Activated CD8-positive, alpha-beta memory T cell treated with anti-CD3 and anti-CD28 coated beads for 4 hours (primary cell): Measurements from ENCODE around the gene IGFL1.
"Not testable (repeated sequence)": the region's sequence is repeated elsewhere in the genome, so short reads cannot be mapped to it uniquely, and the experiment has no call there.

Source experiments
- DNase-seq, 2 donors: peaks; one replicate each; pipeline ENCODE4 v3.0.0-alpha.2; 2020; ENCODE audit warnings: low read depth in 2 of 2

The IGFL1 gene

DNA sequence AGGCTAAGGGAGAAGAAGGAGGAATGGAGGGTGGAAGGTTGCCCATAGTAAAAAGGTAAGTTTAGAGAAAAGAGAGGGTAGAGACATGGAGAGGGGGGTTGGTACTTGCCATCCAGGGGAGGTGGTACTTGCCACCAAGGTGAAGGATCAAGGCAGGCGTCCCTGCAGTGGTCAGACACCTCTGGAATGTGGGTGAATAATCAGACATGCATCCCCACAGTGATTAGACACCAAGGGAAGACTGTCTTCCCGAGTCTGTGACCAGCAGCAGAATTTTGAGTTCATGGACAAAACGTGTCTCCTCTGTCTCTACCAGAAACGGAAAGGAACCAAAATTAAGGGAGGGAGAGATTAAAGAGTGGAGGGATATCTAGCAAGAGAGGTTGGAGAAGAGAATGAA is 27.1 kb upstream of the IGFL1 start:
- DNase-seq = no peak

GRCh38 chr19:46202872-46203860 is 26.4 kb upstream of the IGFL1 start:
- DNase-seq = no peak

GRCh38 chr19:46204008-46204407 is 25.5 kb upstream of the IGFL1 start:
- DNase-seq = no peak

- no peak for DNase-seq
Measured at GRCh38 chr19:46205183-46205984, 24.2 kb upstream of the IGFL1 start.

- DNase-seq = no peak
Measured at GRCh38 chr19:46206176-46206575, 23.4 kb upstream of the IGFL1 start.

DNA sequence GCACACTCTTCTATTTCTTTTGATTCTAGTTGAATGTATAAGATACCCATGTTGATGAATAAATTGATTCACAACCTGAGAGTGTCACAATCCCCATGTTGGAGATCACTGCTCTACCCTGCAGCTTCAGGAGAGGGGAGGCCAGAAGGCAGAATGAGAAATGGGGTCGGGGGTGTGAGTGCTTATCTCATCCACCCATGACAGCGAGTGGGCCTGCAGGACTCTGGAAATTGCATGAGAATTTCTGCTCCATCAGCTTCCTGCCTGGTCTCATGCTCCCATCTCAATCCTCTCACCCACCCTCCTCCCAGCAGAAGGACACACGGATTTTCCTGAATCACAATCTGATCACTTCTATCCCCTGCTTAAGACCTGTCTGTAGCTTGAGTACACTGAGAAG is 22.9 kb upstream of the IGFL1 start:
- no peak for DNase-seq

DNA sequence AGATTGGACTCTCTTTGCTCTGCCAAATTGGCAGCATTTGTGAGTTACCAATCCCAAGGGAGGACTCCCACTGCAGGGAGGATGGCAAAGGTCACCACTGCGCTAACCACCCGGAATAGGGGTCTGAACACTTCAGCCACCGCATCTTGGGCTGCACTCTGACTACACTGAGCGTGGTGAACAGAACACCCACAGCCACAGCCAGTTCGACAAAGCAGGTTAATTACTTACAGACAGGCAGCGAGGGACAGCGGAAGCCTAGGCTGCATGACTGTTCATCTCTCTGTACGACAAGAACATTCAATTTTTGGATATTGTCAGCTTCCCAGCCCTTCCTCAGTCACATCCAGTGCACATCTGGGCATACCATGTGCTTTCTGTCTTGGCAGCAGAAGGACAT is 21.7 kb upstream of the IGFL1 start:
- not testable (repeated sequence) for DNase-seq

DNA sequence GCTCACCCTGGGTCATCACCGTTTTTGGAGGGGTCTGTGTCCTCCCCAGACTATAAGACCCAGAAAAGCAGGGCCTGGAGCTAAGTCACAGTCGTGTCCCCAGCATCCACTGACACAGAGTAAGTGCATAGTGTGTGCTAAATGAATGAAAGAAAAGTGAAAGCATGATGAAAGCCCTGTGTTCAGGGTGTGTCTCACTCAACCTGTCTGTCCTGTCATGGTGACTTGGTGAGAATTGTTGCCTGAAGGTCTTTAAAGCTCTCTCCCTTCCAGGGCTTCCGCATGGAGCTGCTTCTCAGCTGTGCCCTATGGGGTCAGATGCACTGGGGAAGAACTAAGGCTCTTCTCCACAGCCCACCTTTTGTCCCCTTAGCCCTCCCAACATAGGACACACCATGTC is 20.5 kb upstream of the IGFL1 start:
- no peak for DNase-seq

GRCh38 chr19:46209472-46209871 is 20.1 kb upstream of the IGFL1 start:
- no peak for DNase-seq

GRCh38 chr19:46210669-46211068 is 18.9 kb upstream of the IGFL1 start:
- DNase-seq = no peak

GRCh38 chr19:46211201-46211881 is 18.2 kb upstream of the IGFL1 start:
- DNase-seq = no peak

DNA sequence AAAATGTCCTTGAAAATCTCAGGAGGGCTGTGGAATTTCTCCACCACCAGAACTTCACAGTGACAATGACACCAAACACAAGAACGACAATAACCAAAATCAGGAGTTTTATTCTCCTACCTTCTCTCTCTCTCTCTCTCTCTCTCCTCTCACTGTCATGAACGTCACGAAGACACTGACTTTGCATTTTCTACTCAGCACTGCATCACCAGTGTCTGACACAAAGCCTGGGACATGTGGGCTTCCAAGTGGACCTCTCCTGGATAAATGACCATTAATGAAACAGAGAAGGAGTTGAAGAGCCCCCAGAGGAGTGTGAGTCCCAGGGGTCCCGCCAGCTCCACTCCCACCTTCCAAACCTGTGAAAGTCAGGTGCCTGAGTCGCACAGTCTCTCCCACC is 16.9 kb upstream of the IGFL1 start:
- not testable (repeated sequence) for DNase-seq

DNA sequence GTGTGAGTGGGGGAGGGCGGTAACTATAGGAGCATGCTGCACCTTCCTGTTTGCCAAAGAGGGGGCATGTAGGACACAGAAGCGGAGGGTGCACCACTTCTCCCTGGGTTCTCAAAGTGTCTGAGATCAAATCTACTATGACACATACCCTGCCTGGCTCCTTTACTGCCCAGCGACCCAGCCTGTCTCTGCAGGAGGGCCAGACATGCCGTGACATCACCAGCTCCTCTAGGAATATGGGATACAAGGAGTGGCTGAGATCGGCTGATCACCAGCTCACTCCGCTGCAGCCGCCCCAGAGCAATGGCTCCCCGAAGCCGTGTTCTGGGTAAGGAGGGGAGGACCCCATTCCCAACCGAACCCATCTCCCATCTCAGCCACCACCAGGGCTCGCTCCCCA is 16.4 kb upstream of the IGFL1 start:
- no peak for DNase-seq

DNA sequence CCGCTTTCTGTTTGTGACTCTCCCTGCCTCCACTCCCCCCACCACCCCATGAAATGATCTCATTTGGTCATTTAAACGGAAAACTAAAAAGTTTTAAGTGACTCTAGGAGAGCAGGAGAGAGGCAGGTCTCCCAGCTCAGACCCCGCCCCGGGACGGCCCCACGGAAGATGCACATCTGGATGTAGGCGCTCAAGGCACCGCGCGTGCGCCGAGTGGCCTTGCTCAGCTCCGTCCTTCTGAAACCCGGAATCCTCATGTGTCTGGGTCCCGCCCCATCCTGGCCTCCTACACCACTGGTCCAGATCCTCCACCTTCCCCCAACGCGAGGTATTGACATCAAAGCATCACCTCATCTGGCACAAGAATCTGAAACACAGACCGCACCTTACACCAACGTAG is 15.7 kb upstream of the IGFL1 start:
- no peak for DNase-seq

GRCh38 chr19:46216612-46217011 is 12.9 kb upstream of the IGFL1 start:
- DNase-seq = no peak

- DNase-seq = no peak
Measured at GRCh38 chr19:46217476-46217875, 12.1 kb upstream of the IGFL1 start.

DNA sequence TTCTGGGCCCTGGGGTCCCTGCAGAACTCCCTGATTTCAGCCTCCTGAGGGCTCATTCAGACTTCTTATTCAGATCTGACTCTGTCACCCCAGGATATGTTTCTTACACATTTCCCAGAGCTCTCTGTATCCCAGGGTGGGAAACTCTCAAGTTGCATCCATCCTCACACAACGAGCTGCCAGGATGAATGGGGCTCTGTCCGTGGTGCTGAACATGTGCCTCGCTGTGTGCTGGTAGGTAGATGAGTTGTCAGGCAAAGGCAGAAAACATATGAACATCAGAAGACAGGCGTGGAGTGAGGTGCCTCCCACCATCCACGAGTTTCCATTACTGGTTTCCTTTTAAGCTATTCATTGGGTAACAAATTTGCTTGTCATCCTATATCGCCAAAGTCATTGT is 11.4 kb upstream of the IGFL1 start:
- DNase-seq = no peak

GRCh38 chr19:46220038-46220615 is 9.4 kb upstream of the IGFL1 start:
- DNase-seq = no peak

- DNase-seq = no peak
Measured at GRCh38 chr19:46221152-46221551, 8.4 kb upstream of the IGFL1 start.

GRCh38 chr19:46221981-46222610 is 7.4 kb upstream of the IGFL1 start:
- no peak for DNase-seq

GRCh38 chr19:46223787-46224186 is 5.8 kb upstream of the IGFL1 start:
- not testable (repeated sequence) for DNase-seq
